ENCODE measurements around the gene ACP3. TPM values are rescaled to one million over a fixed set of nuclear protein-coding genes. Genes with fewer than 3 reads are reported as not detected.

The ACP3 gene
- total RNA-seq, 1 donor from 2014 or later: 9.1 TPM

DNA sequence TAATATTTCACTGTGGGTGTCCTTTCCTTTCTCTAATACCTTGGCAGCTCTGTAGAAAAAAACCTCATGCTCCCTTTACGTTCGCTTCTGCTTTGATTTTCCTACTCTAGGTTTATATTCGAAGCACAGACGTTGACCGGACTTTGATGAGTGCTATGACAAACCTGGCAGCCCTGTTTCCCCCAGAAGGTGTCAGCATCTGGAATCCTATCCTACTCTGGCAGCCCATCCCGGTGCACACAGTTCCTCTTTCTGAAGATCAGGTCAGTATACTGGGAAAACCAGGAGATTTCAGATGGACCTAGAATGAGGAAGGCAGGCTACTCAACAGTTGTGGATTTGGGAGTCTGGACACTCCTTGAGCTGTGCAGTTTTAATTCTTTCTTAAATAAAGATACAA is 14.9 kb downstream of the ACP3 start:
- H3K27me3 Mint-ChIP-seq: no peaks in the 10 kb centered on the region
- no peak overlapping the region for H3K4me3 Mint-ChIP-seq (ENCODE audit: low read depth)
- H3K36me3 Mint-ChIP-seq (ENCODE audit: insufficient read depth): peaks cover 3% of the 10 kb centered on the region
- no peak overlapping the region for H3K27ac Mint-ChIP-seq
- TF ChIP-seq, protein P1, sequence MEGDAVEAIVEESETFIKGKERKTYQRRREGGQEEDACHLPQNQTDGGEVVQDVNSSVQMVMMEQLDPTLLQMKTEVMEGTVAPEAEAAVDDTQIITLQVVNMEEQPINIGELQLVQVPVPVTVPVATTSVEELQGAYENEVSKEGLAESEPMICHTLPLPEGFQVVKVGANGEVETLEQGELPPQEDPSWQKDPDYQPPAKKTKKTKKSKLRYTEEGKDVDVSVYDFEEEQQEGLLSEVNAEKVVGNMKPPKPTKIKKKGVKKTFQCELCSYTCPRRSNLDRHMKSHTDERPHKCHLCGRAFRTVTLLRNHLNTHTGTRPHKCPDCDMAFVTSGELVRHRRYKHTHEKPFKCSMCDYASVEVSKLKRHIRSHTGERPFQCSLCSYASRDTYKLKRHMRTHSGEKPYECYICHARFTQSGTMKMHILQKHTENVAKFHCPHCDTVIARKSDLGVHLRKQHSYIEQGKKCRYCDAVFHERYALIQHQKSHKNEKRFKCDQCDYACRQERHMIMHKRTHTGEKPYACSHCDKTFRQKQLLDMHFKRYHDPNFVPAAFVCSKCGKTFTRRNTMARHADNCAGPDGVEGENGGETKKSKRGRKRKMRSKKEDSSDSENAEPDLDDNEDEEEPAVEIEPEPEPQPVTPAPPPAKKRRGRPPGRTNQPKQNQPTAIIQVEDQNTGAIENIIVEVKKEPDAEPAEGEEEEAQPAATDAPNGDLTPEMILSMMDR (IDR thresholded peaks at IDR 0.05; ENCODE audit: unreplicated experiment): no peak
- peaks cover 3% of the 10 kb centered on the region for H3K9me3 Mint-ChIP-seq (ENCODE audit: low read depth)
- H3K4me1 Mint-ChIP-seq (ENCODE audit: low read depth): peaks cover 9% of the 10 kb centered on the region
- no peak for DNase-seq (ENCODE audit: low spot score, unreplicated experiment)

DNA sequence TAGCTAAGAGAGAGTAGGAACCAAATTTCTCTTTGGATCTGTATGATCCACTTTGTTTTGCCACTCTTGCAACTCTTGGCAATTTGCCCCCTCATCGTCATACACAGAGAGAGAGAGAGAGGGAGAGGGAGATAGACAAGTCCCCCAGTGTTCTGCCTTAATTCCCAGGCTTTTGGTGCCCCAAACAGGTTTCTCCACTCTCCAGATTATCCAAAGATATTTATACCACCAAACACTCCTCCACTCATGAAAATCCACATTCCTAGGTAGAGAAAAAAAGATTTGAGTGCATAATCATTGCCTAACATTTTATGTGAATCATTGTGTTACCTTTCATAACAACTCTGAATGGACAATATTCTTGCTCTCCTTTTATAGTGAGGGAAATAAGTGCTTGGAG is 15.3 kb downstream of the ACP3 start:
- Mint-ChIP-seq H3K36me3 (ENCODE audit: insufficient read depth) (peaks cover 3% of the 10 kb centered on the region), H3K27me3 (no peaks in the 10 kb centered on the region), H3K4me1 (ENCODE audit: low read depth) (peaks cover 13% of the 10 kb centered on the region), H3K9me3 (ENCODE audit: low read depth) (peaks cover 3% of the 10 kb centered on the region), H3K27ac (no peak overlapping the region), H3K4me3 (ENCODE audit: low read depth) (no peak overlapping the region)
- DNase-seq (ENCODE audit: low spot score, unreplicated experiment): no peak
- TF ChIP-seq, protein P1 (IDR thresholded peaks at IDR 0.05; ENCODE audit: unreplicated experiment): no peak

DNA sequence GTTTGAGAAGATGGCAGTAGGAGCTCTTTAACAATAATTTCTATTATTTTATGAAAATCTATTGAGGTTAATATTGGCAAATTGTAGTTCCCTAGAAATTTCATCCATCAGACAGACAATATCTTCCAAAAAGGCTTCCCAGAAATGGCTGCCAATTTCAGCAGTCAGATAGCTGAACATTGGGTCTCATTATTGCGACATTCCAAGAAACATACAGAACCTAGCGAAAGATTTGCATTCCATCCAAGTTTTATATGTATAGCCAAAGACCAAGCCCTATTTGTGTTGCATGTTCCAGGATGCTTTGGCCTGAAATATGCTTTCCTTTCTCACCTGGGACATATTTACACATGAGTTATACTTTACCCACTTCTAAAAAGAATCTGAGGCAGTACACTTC is 24.5 kb downstream of the ACP3 start:
- H3K36me3 Mint-ChIP-seq (ENCODE audit: insufficient read depth): no peaks in the 10 kb centered on the region
- TF ChIP-seq, protein P1 (IDR thresholded peaks at IDR 0.05; ENCODE audit: unreplicated experiment): no peak
- H3K4me3 Mint-ChIP-seq (ENCODE audit: low read depth): no peak overlapping the region
- no peaks in the 10 kb centered on the region for H3K27me3 Mint-ChIP-seq
- DNase-seq (ENCODE audit: low spot score, unreplicated experiment): no peak
- H3K27ac Mint-ChIP-seq: no peak overlapping the region
- H3K9me3 Mint-ChIP-seq (ENCODE audit: low read depth): no peaks in the 10 kb centered on the region
- peaks cover 18% of the 10 kb centered on the region for H3K4me1 Mint-ChIP-seq (ENCODE audit: low read depth)

DNA sequence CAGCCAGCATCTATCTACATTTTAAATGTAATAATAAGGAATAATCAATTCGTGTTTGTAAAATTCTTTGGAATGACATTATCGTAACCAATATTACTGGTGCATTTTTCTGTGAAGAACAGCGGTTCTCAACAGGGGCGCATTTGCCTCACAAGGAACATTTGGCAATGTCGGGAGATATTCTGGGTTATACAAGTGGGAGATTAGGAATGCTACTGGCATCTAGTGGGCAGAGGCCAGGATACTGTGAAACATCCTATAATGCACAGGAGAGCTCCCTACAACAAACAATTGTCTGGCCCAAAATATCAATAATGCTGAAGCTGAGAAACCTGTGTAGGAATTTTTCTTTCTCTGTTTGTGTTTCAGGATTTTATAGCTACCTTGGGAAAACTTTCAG is 25.0 kb downstream of the ACP3 start:
- H3K36me3 Mint-ChIP-seq (ENCODE audit: insufficient read depth): no peaks in the 10 kb centered on the region
- DNase-seq (ENCODE audit: low spot score, unreplicated experiment): no peak

DNA sequence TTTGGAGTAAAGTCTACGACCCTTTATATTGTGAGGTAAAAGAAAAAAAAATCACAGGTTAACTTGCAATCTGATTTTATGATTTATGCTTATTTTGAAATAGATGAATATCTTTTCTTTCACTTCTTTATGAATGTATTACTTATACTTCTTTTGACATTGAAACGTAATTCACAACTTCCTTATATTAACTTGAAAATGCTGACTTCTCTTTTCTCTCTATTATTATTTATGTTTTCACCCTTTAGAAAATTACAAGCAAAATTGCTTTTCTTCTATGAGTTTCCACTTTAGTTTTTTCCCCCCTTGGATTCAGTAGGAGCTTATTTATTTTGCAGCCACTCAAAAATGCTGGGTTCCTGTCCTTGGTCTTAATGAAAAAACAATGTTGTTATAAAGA is 25.4 kb downstream of the ACP3 start:
- no peak for DNase-seq (ENCODE audit: low spot score, unreplicated experiment)
- no peaks in the 10 kb centered on the region for H3K27me3 Mint-ChIP-seq
- no peak overlapping the region for H3K27ac Mint-ChIP-seq
- no peaks in the 10 kb centered on the region for H3K9me3 Mint-ChIP-seq (ENCODE audit: low read depth)
- H3K36me3 Mint-ChIP-seq (ENCODE audit: insufficient read depth): no peaks in the 10 kb centered on the region
- H3K4me1 Mint-ChIP-seq (ENCODE audit: low read depth): peaks cover 11% of the 10 kb centered on the region
- TF ChIP-seq, protein P1 (IDR thresholded peaks at IDR 0.05; ENCODE audit: unreplicated experiment): no peak
- no peak overlapping the region for H3K4me3 Mint-ChIP-seq (ENCODE audit: low read depth)

More for the DNA sequence above, 25.0 kb downstream of the ACP3 start:
- Mint-ChIP-seq H3K27ac (no peak overlapping the region), H3K4me3 (ENCODE audit: low read depth) (no peak overlapping the region), H3K4me1 (ENCODE audit: low read depth) (peaks cover 15% of the 10 kb centered on the region), H3K27me3 (no peaks in the 10 kb centered on the region), H3K9me3 (ENCODE audit: low read depth) (no peaks in the 10 kb centered on the region)
- TF ChIP-seq, protein P1 (IDR thresholded peaks at IDR 0.05; ENCODE audit: unreplicated experiment): no peak
